AG08396 (cell line): ENCODE measurements around the gene CFAP157.

Experiments
- DNase-seq: peaks from one replicate; pipeline ENCODE4 v3.0.0; 2012; ENCODE audit warnings: low spot score, mixed read lengths

Gene CFAP157

GRCh38 chr9:127706836-127707241 is at the start of gene CFAP157:
Gene CFAP157, plus strand, starts transcription at chr9:127706988. Its CDS starts 44 bp downstream, at chr9:127707032.
- no peak for DNase-seq

GRCh38 chr9:127658428-127658827 is 48.4 kb upstream of the CFAP157 start:
- DNase-seq = no peak

- no peak for DNase-seq
Measured at GRCh38 chr9:127660886-127661741, 45.7 kb upstream of the CFAP157 start.

GRCh38 chr9:127662617-127663016 is 44.2 kb upstream of the CFAP157 start:
- DNase-seq = no peak

- DNase-seq = no peak
Measured at GRCh38 chr9:127664324-127664677, 42.5 kb upstream of the CFAP157 start.

GRCh38 chr9:127664678-127665507 is 41.9 kb upstream of the CFAP157 start:
- no peak for DNase-seq

GRCh38 chr9:127667127-127667844 is 39.5 kb upstream of the CFAP157 start:
- DNase-seq = no peak

- DNase-seq = no peak
Measured at GRCh38 chr9:127667906-127668305, 38.9 kb upstream of the CFAP157 start.

GRCh38 chr9:127673234-127673633 is 33.6 kb upstream of the CFAP157 start:
- no peak for DNase-seq

GRCh38 chr9:127676638-127677037 is 30.1 kb upstream of the CFAP157 start:
- no peak for DNase-seq

- no peak for DNase-seq
Measured at GRCh38 chr9:127679506-127679905, 27.3 kb upstream of the CFAP157 start.

GRCh38 chr9:127680226-127680625 is 26.6 kb upstream of the CFAP157 start:
- no peak for DNase-seq

- no peak for DNase-seq
Measured at GRCh38 chr9:127680846-127681245, 25.9 kb upstream of the CFAP157 start.

- DNase-seq = no peak
Measured at GRCh38 chr9:127682351-127683136, 24.2 kb upstream of the CFAP157 start.

- peak; percentile 67 for DNase-seq
Measured at GRCh38 chr9:127683723-127684122, 23.1 kb upstream of the CFAP157 start.

GRCh38 chr9:127684576-127684975 is 22.2 kb upstream of the CFAP157 start:
- peak; percentile 67 for DNase-seq

GRCh38 chr9:127686461-127687393 is 20.1 kb upstream of the CFAP157 start:
- DNase-seq = no peak

- no peak for DNase-seq
Measured at GRCh38 chr9:127689329-127690000, 17.3 kb upstream of the CFAP157 start.

- no peak for DNase-seq
Measured at GRCh38 chr9:127690735-127691134, 16.1 kb upstream of the CFAP157 start.

- no peak for DNase-seq
Measured at GRCh38 chr9:127692071-127692470, 14.7 kb upstream of the CFAP157 start.
